GM18498 (cell line): ENCODE results near the gene S100A8.

Experiments
- ATAC-seq: cut with Tn5 transposase; IDR thresholded peaks from one replicate; pipeline ENCODE4 v1.9.1; 2021; ENCODE audit warnings: mild to moderate bottlenecking, moderate library complexity; ENCODE audit not compliant: unreplicated experiment

Gene S100A8

GRCh38 chr1:153364156-153364555 is 26.7 kb downstream of the S100A8 start:
- ATAC-seq, result no peak

- no peak for ATAC-seq
Measured at GRCh38 chr1:153363641-153364040, 27.2 kb downstream of the S100A8 start.

- ATAC-seq, result no peak
Measured at GRCh38 chr1:153362187-153362775, 28.6 kb downstream of the S100A8 start.

GRCh38 chr1:153361480-153362109 is 29.3 kb downstream of the S100A8 start:
- ATAC-seq, result no peak

GRCh38 chr1:153360592-153361479 is 30.0 kb downstream of the S100A8 start:
- no peak for ATAC-seq

GRCh38 chr1:153360190-153360589 is 30.7 kb downstream of the S100A8 start:
- ATAC-seq, result no peak

GRCh38 chr1:153359241-153359640 is 31.6 kb downstream of the S100A8 start:
- no peak for ATAC-seq

GRCh38 chr1:153358691-153358975 is 32.2 kb downstream of the S100A8 start:
- no peak for ATAC-seq

- ATAC-seq, result no peak
Measured at GRCh38 chr1:153357853-153358690, 32.8 kb downstream of the S100A8 start, which contains the start of gene S100A9. TSS of gene S100A9 (plus strand) at chr1:153357854. CDS start at chr1:153358284, 430 bp downstream.

GRCh38 chr1:153357076-153357852 is 33.6 kb downstream of the S100A8 start:
- ATAC-seq, result no peak

GRCh38 chr1:153356392-153357075 is 34.3 kb downstream of the S100A8 start:
- ATAC-seq, result no peak

- peak; percentile 65 for ATAC-seq
Measured at GRCh38 chr1:153355445-153356071, 35.3 kb downstream of the S100A8 start.

GRCh38 chr1:153354515-153355193 is 36.2 kb downstream of the S100A8 start:
- ATAC-seq, result no peak

- ATAC-seq, result no peak
Measured at GRCh38 chr1:153353226-153353947, 37.5 kb downstream of the S100A8 start.

GRCh38 chr1:153352523-153352922 is 38.4 kb downstream of the S100A8 start:
- ATAC-seq, result no peak

- no peak for ATAC-seq
Measured at GRCh38 chr1:153350321-153350957, 40.4 kb downstream of the S100A8 start.
